ENCODE results near the gene SLC5A9. TPM values are rescaled to one million over a fixed set of nuclear protein-coding genes. Genes with fewer than 3 reads are reported as not detected.

SLC5A9 gene
- total and polyA plus RNA-seq, 7 donors = 0.01 to 0.39 TPM; not detected in 5

DNA sequence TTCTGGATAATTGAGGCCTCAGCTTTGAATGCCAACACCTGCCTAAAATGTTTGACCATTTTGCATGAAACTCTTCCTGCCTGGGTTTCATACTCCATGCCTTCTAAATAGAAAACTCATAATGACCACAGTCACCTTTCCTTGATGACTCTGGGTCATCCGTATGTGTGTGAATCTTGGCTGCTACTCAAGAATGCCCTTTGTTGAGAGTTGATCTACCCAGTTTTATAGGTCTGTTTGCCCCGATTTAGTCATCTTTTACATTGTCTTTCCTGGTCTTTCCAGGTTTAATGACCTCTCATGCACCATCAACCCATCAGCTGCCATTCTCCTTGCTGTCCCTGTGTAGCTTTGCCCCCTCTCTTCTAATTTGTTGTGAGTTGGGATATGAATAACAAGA lies 2.7 kb upstream of the SLC5A9 start:
- Histone ChIP-seq H3K4me1 (no peaks in the 10 kb centered on the region), H3K27me3 (ENCODE audit: insufficient read depth in 3 of 3, low read length in 2 of 3) (no peaks in the 10 kb centered on the region), H3K9me3 (no peaks in the 10 kb centered on the region), H3K27ac (no peak overlapping the region), H3K4me3 (no peak overlapping the region), H3K36me3 (ENCODE audit: insufficient read depth in 1 of 2, low read depth in 1 of 2) (no peaks in the 10 kb centered on the region)
- ATAC-seq = no peak
- TF ChIP-seq, protein P1, sequence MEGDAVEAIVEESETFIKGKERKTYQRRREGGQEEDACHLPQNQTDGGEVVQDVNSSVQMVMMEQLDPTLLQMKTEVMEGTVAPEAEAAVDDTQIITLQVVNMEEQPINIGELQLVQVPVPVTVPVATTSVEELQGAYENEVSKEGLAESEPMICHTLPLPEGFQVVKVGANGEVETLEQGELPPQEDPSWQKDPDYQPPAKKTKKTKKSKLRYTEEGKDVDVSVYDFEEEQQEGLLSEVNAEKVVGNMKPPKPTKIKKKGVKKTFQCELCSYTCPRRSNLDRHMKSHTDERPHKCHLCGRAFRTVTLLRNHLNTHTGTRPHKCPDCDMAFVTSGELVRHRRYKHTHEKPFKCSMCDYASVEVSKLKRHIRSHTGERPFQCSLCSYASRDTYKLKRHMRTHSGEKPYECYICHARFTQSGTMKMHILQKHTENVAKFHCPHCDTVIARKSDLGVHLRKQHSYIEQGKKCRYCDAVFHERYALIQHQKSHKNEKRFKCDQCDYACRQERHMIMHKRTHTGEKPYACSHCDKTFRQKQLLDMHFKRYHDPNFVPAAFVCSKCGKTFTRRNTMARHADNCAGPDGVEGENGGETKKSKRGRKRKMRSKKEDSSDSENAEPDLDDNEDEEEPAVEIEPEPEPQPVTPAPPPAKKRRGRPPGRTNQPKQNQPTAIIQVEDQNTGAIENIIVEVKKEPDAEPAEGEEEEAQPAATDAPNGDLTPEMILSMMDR (IDR thresholded peaks at IDR 0.05) = no peak
- DNase-seq = no peak
- intact Hi-C loops (cut with DNase I) = no loop called here
- WGBS, 3 donors = 54 to 72% (median 59%) methylated on average over 2 of the region's 2 CpGs

GRCh38 chr1:48221122-48221521 lies 1.4 kb upstream of the SLC5A9 start:
- ATAC-seq = no peak
- intact Hi-C loops (cut with DNase I) = no loop called here

DNA sequence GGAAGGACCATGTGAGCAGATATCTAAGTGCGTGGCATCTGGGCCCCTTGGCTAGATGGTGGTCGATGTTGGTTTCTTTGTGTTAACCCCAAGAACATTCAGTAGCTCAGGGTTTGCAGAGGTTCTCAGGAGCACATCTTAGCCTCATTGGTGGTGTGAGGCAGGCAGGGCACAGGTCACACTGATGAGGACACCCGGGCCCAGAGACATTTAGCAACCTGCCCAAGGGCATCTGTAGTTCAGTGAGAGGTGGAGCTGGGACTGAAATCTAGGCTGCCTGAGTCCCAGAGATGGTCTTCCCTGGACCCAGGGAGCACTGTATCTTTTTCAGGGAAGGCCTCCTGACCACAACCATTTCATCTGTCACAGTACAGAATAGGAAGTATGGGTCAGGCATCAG lies 859 bp upstream of the SLC5A9 start:
- no peak for DNase-seq
- WGBS, 3 donors = 83 to 91% (median 86%) methylated on average over 3 of the region's 3 CpGs
- no peak for ATAC-seq
- H3K36me3 ChIP-seq (ENCODE audit: insufficient read depth in 1 of 2, low read depth in 1 of 2) = no peaks in the 10 kb centered on the region
- no peaks in the 10 kb centered on the region for H3K9me3 ChIP-seq
- no peaks in the 10 kb centered on the region for H3K4me1 ChIP-seq
- H3K4me3 ChIP-seq = no peak overlapping the region
- TF ChIP-seq, protein P1 (IDR thresholded peaks at IDR 0.05) = no peak
- no peak overlapping the region for H3K27ac ChIP-seq
- intact Hi-C loops (cut with DNase I) = no loop called here
- H3K27me3 ChIP-seq (ENCODE audit: insufficient read depth in 3 of 3, low read length in 2 of 3) = no peaks in the 10 kb centered on the region

More at GRCh38 chr1:48221122-48221521, 1.4 kb upstream of the SLC5A9 start:
- DNase-seq = peak in 1 of 2 donors; percentile 7
- Histone ChIP-seq H3K27me3 (ENCODE audit: insufficient read depth in 3 of 3, low read length in 2 of 3) (no peaks in the 10 kb centered on the region), H3K4me3 (no peak overlapping the region), H3K27ac (no peak overlapping the region), H3K4me1 (no peaks in the 10 kb centered on the region), H3K36me3 (ENCODE audit: insufficient read depth in 1 of 2, low read depth in 1 of 2) (no peaks in the 10 kb centered on the region), H3K9me3 (no peaks in the 10 kb centered on the region)
- WGBS, 3 donors = 51 to 68% (median 59%) methylated on average over 3 of the region's 3 CpGs
- TF ChIP-seq, protein P1 (IDR thresholded peaks at IDR 0.05) = no peak

- TF ChIP-seq, protein P1 (IDR thresholded peaks at IDR 0.05) = no peak
- H3K36me3 ChIP-seq (ENCODE audit: insufficient read depth in 1 of 2, low read depth in 1 of 2) = no peaks in the 10 kb centered on the region
- intact Hi-C loops (cut with DNase I) = no loop called here
- 64 to 66% (median 65%) methylated on average over 7 of the region's 7 CpGs for WGBS, 3 donors
- ATAC-seq (no peak), DNase-seq (no peak)
- no peak overlapping the region for H3K4me3 ChIP-seq
- H3K9me3 ChIP-seq = no peaks in the 10 kb centered on the region
- no peak overlapping the region for H3K27ac ChIP-seq
- no peaks in the 10 kb centered on the region for H3K4me1 ChIP-seq
- no peaks in the 10 kb centered on the region for H3K27me3 ChIP-seq (ENCODE audit: insufficient read depth in 3 of 3, low read length in 2 of 3)
Measured at GRCh38 chr1:48223366-48224240, 1.1 kb downstream of the SLC5A9 start.
